AG04449 (cell line): ENCODE measurements around the gene PIK3C2G.

Experiments used
- CTCF ChIA-PET: fragments of 350-600 bp; formaldehyde crosslinking; extraction: SDS; loops from one replicate; lab custom pipeline; 2021; ENCODE audit warnings: antibody characterized with exemption; lab: Yijun Ruan, JAX
- POLR2A ChIA-PET: fragments of 400-600, 350-600 bp; formaldehyde crosslinking; extraction: SDS; loops from one replicate; lab custom pipeline; 2020; ENCODE audit warnings: antibody characterized with exemption, inconsistent platforms; lab: Yijun Ruan, JAX
- DNase-seq: peaks from one replicate; pipeline ENCODE4 v3.0.0-alpha.2; 2010; ENCODE audit warnings: low read depth, low spot score
- H3K4me3 ChIP-seq: 2 replicates; pipeline ENCODE4 v1.5.1; 2011; ENCODE audit warnings: low read depth, mild to moderate bottlenecking, control low read depth, low read length
- TF ChIP-seq, protein P1 (sequence below): IDR thresholded peaks from one replicate; pipeline ENCODE4 v1.5.1; 2011; ENCODE audit warnings: mild to moderate bottlenecking, moderate library complexity, low read length, control low read depth, inconsistent platforms; ENCODE audit not compliant: insufficient read depth; ENCODE audit errors: missing control alignments

PIK3C2G gene

GRCh38 chr12:18261273-18261672 lies at the start of gene PIK3C2G:
Gene PIK3C2G (plus strand): TSS chr12:18261518. CDS start chr12:18282082, 20,564 bp downstream.
- no peak within 1 kb of the TSS for H3K4me3 ChIP-seq
- DNase-seq: no peak
- TF ChIP-seq, protein P1, sequence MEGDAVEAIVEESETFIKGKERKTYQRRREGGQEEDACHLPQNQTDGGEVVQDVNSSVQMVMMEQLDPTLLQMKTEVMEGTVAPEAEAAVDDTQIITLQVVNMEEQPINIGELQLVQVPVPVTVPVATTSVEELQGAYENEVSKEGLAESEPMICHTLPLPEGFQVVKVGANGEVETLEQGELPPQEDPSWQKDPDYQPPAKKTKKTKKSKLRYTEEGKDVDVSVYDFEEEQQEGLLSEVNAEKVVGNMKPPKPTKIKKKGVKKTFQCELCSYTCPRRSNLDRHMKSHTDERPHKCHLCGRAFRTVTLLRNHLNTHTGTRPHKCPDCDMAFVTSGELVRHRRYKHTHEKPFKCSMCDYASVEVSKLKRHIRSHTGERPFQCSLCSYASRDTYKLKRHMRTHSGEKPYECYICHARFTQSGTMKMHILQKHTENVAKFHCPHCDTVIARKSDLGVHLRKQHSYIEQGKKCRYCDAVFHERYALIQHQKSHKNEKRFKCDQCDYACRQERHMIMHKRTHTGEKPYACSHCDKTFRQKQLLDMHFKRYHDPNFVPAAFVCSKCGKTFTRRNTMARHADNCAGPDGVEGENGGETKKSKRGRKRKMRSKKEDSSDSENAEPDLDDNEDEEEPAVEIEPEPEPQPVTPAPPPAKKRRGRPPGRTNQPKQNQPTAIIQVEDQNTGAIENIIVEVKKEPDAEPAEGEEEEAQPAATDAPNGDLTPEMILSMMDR: no peak
- POLR2A ChIA-PET: no interaction called here
- CTCF ChIA-PET: interaction anchor here (0.8 to 2.5 kb wide), 4 partner anchors 11 to 925 kb away, joined by 3 to 16 read pairs (median 5); no protein-coding TSS in a partner anchor

DNA sequence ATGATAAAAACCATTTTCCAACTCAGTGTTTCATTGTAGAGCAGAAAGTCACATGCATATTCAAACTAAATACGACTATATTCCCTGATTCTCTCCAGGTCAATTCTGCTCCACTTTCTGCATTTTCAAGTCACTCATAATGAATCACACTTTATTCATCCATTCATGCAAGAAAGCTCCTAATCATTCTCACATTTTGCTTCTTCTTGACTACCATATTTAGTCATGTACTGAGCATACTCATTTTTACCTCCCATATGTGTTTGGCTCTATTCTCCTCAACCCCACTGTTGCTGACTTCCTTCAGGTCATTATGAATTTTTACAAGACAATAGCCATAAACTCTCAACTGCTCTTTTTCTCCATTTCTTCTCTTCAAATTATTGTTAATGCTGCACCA lies 43.4 kb upstream of the PIK3C2G start:
- CTCF ChIA-PET: no interaction called here
- POLR2A ChIA-PET: no interaction called here
- no peak for DNase-seq

GRCh38 chr12:18221726-18222125 lies 39.6 kb upstream of the PIK3C2G start:
- TF ChIP-seq, protein P1: no peak
- ChIA-PET POLR2A (no interaction called here), CTCF (interaction anchor here (1.2 to 3.7 kb wide), 4 partner anchors 56 to 82 kb away, joined by 4 to 27 read pairs (median 14); no protein-coding TSS in a partner anchor)

More for the DNA sequence above, 43.4 kb upstream of the PIK3C2G start:
- TF ChIP-seq, protein P1: no peak
- H3K4me3 ChIP-seq: no peak overlapping the region

DNA sequence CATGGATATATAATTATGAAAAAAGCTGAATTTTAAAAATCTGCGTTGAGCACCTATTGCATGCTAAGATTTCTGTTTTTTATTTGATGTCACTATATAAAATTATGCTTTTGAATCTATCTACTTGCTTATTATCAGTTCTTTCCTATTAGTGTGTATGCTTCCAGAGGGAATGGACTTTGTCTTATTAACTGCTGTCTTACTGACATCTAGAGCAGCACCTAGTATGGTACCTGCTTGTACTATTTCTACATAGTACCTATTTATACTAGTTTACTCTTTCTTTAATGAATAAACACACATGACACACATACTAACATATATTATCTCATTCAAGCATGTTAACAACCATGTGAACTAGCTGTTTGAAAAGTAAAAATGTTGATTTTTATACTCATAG lies 38.6 kb upstream of the PIK3C2G start:
- ChIA-PET CTCF (interaction anchor here (1.0 to 3.7 kb wide), 7 partner anchors 27 to 231 kb away, joined by 3 to 27 read pairs (median 4); no protein-coding TSS in a partner anchor), POLR2A (no interaction called here)
- no peak for DNase-seq
- TF ChIP-seq, protein P1: no peak
- H3K4me3 ChIP-seq: no peak overlapping the region

More at GRCh38 chr12:18221726-18222125, 39.6 kb upstream of the PIK3C2G start:
- no peak for DNase-seq
- H3K4me3 ChIP-seq: no peak overlapping the region

GRCh38 chr12:18224745-18225144 lies 36.6 kb upstream of the PIK3C2G start:
- ChIA-PET POLR2A (no interaction called here), CTCF (interaction anchor here (0.7 to 3.0 kb wide), 16 partner anchors 11 to 90 kb away, joined by 3 to 38 read pairs (median 6); no protein-coding TSS in a partner anchor)
- H3K4me3 ChIP-seq: no peak overlapping the region
- DNase-seq: no peak
- TF ChIP-seq, protein P1: peak; percentile 27

GRCh38 chr12:18239526-18239925 lies 21.8 kb upstream of the PIK3C2G start:
- TF ChIP-seq, protein P1: no peak
- POLR2A ChIA-PET: no interaction called here
- no peak overlapping the region for H3K4me3 ChIP-seq
- CTCF ChIA-PET: interaction anchor here (0.9 to 1.4 kb wide), 4 partner anchors 10 to 99 kb away, joined by 3 to 7 read pairs (median 4); no protein-coding TSS in a partner anchor
- no peak for DNase-seq
